ENCODE results near the gene SEC63. TPM values are rescaled to one million over a fixed set of nuclear protein-coding genes. Genes with fewer than 3 reads are reported as not detected.
"Not testable (repeated sequence)": the region's sequence is repeated elsewhere in the genome, so short reads cannot be mapped to it uniquely, and the experiment has no call there.

Gene SEC63
- total and polyA plus RNA-seq, 8 donors, result 10.3 to 162 (median 29.7) TPM

GRCh38 chr6:107943626-107944439 lies 14.2 kb downstream of the SEC63 start:
- DNase-seq, result no peak
- Histone ChIP-seq H3K27ac (no peak overlapping the region), H3K9me3 (no peaks in the 10 kb centered on the region), H3K4me1 (peaks cover 16 to 78% (median 39%) of the 10 kb centered on the region in 4 donors), H3K4me3 (no peak overlapping the region), H3K36me3 (no peaks in the 10 kb centered on the region), H3K27me3 (no peaks in the 10 kb centered on the region)
- TF ChIP-seq CTCF (IDR thresholded peaks at IDR 0.05) (no peak), POLR2A (IDR thresholded peaks at IDR 0.05) (no peak), EP300 (IDR thresholded peaks at IDR 0.05) (no peak), POLR2AphosphoS5 (IDR thresholded peaks at IDR 0.05) (no peak)
- intact Hi-C loops (cut with DNase I; ENCODE audit: low total_unique reads), result no loop called here
- 74 to 79% (median 77%) methylated on average over 6 of the region's 6 CpGs for WGBS, 5 donors

DNA sequence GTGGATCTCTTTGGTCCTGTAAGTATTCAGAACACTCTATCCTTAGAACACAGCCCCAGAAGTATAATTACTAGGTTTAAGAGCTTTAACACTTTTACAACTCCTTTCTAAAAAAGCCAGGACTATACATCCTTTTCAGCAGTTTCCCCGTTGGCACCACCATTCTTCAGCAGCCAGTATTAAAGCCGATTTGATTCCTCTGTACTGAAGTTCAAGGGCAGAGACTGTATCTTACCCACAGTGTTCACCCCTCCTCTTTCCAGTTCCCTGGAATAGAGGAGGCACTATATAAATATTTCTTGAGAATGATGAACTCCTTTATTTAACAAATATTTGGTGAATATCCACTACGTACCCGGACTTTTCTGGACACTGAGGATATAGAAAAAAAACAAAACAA lies 15.9 kb downstream of the SEC63 start:
- Histone ChIP-seq H3K27me3 (no peaks in the 10 kb centered on the region), H3K36me3 (no peaks in the 10 kb centered on the region), H3K4me3 (no peak overlapping the region), H3K4me1 (peaks cover 16 to 63% (median 35%) of the 10 kb centered on the region in 4 donors), H3K9me3 (no peaks in the 10 kb centered on the region), H3K27ac (no peak overlapping the region)
- intact Hi-C loops (cut with DNase I; ENCODE audit: low total_unique reads), result no loop called here
- no peak for TF ChIP-seq EP300 (IDR thresholded peaks at IDR 0.05)
- TF ChIP-seq POLR2AphosphoS5 (IDR thresholded peaks at IDR 0.05), result no peak
- no peak for TF ChIP-seq POLR2A (IDR thresholded peaks at IDR 0.05)
- no peak for TF ChIP-seq CTCF (IDR thresholded peaks at IDR 0.05)
- 28 to 41% (median 30%) methylated on average over 4 of the region's 4 CpGs for WGBS, 5 donors
- DNase-seq, result no peak

DNA sequence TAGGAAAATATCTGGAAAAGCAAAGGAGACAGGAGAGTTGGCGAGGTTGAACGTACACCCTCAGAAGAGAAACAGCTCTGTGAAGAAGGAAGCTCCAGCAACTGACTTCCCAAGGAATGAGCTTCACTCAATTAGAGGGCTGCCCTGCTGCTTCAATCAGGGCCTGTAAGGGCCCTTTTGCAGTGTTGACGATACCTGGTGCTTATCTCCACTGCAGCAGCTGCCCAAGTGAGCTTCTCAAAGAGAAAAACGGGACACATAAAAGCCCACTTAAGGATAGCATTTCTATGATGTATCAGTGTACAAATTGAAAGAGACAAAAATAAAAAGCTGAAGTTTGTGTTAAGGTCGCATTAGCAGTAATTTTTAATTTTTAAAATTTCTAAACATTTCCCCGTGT lies 16.4 kb downstream of the SEC63 start:
- H3K27ac ChIP-seq, result peak overlapping the region in 1 of 5 donors; percentile 4
- 57 to 70% (median 69%) methylated on average over 6 of the region's 6 CpGs for WGBS, 5 donors

DNA sequence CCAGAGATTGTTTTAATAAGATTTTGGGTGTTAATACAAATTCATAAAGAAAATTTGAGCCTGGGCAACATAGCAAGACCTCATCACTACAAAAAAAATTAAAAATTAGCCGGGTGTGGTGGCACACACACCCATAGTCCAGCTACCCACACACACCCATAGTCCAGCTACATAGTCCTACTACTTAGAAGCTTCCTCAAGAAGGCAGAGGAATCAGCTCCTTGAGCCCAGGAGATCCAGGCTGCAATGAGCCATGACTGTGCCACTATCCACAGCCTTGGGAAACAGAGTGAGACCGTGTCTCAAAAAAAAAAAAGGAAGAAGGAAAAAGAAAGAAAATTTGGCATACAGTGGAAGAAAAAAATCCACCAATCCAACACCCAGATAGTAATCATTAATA lies 16.8 kb downstream of the SEC63 start:
- WGBS, 5 donors, result 62 to 80% (median 72%) methylated on average over 2 of the region's 2 CpGs
- Histone ChIP-seq H3K36me3 (no peaks in the 10 kb centered on the region), H3K27ac (peak overlapping the region in 1 of 5 donors; percentile 4), H3K4me3 (no peak overlapping the region), H3K27me3 (no peaks in the 10 kb centered on the region), H3K9me3 (no peaks in the 10 kb centered on the region), H3K4me1 (peaks cover 16 to 63% (median 35%) of the 10 kb centered on the region in 4 donors)
- DNase-seq, result no peak
- TF ChIP-seq EP300 (IDR thresholded peaks at IDR 0.05), result no peak
- TF ChIP-seq CTCF (IDR thresholded peaks at IDR 0.05), result no peak
- TF ChIP-seq POLR2AphosphoS5 (IDR thresholded peaks at IDR 0.05), result no peak
- no peak for TF ChIP-seq POLR2A (IDR thresholded peaks at IDR 0.05)
- intact Hi-C loops (cut with DNase I; ENCODE audit: low total_unique reads), result no loop called here

More for the DNA sequence above, 16.4 kb downstream of the SEC63 start:
- H3K36me3 ChIP-seq, result no peaks in the 10 kb centered on the region
- H3K4me3 ChIP-seq, result no peak overlapping the region
- intact Hi-C loops (cut with DNase I; ENCODE audit: low total_unique reads), result no loop called here
- no peaks in the 10 kb centered on the region for H3K9me3 ChIP-seq
- TF ChIP-seq EP300 (IDR thresholded peaks at IDR 0.05) (no peak), POLR2AphosphoS5 (IDR thresholded peaks at IDR 0.05) (no peak), CTCF (IDR thresholded peaks at IDR 0.05) (no peak), POLR2A (IDR thresholded peaks at IDR 0.05) (no peak)
- peaks cover 16 to 63% (median 35%) of the 10 kb centered on the region in 4 donors for H3K4me1 ChIP-seq
- DNase-seq, result peak in 1 of 2 donors; percentile 27
- no peaks in the 10 kb centered on the region for H3K27me3 ChIP-seq

GRCh38 chr6:107936910-107937292 lies 21.1 kb downstream of the SEC63 start:
- H3K36me3 ChIP-seq; H3K27ac ChIP-seq; intact Hi-C loops (cut with DNase I; ENCODE audit: low total_unique reads); H3K27me3 ChIP-seq; DNase-seq; H3K4me3 ChIP-seq; H3K9me3 ChIP-seq: not testable (repeated sequence)
- peaks cover 7 to 27% (median 17%) of the 10 kb centered on the region in 4 donors for H3K4me1 ChIP-seq
- WGBS, 5 donors, result 92 to 99% (median 97%) methylated on average over 5 of the region's 5 CpGs

All from stomach (tissue), 9 donors.